Measurements from ENCODE around the gene GPHN.

GPHN gene

GRCh38 chr14:66603945-66604344, 96.0 kb downstream of the GPHN start:
- DNase-seq, result no peak

GRCh38 chr14:66606826-66607225, 98.9 kb downstream of the GPHN start:
- no peak for DNase-seq

GRCh38 chr14:66610154-66610563, 102.2 kb downstream of the GPHN start:
- no peak for DNase-seq

- DNase-seq, result no peak
These were observed 105.4 kb downstream of the GPHN start for GRCh38 chr14:66613344-66613743.

- DNase-seq, result no peak
These were observed 112.0 kb downstream of the GPHN start for GRCh38 chr14:66619952-66620351.

GRCh38 chr14:66623838-66624237, 115.9 kb downstream of the GPHN start:
- no peak for DNase-seq

GRCh38 chr14:66624336-66624937, 116.5 kb downstream of the GPHN start:
- DNase-seq, result peak; percentile 22

- DNase-seq, result no peak
These were observed 120.7 kb downstream of the GPHN start for GRCh38 chr14:66628636-66629035.

GRCh38 chr14:66629499-66629898, 121.6 kb downstream of the GPHN start:
- DNase-seq, result no peak

GRCh38 chr14:66634876-66635275, 126.9 kb downstream of the GPHN start:
- DNase-seq, result no peak

GRCh38 chr14:66635435-66635834, 127.5 kb downstream of the GPHN start:
- DNase-seq, result no peak

GRCh38 chr14:66636240-66636639, 128.3 kb downstream of the GPHN start:
- no peak for DNase-seq

- DNase-seq, result no peak
These were observed 130.7 kb downstream of the GPHN start for GRCh38 chr14:66638689-66639088.

- DNase-seq, result no peak
These were observed 134.1 kb downstream of the GPHN start for GRCh38 chr14:66641861-66642635.

GRCh38 chr14:66643344-66643743, 135.4 kb downstream of the GPHN start:
- DNase-seq, result no peak

- no peak for DNase-seq
These were observed 137.8 kb downstream of the GPHN start for GRCh38 chr14:66645716-66646115.

- no peak for DNase-seq
These were observed 141.6 kb downstream of the GPHN start for GRCh38 chr14:66649498-66649897.

GRCh38 chr14:66650491-66650911, 142.6 kb downstream of the GPHN start:
- DNase-seq, result no peak

GRCh38 chr14:66651536-66652220, 143.7 kb downstream of the GPHN start:
- DNase-seq, result no peak

GRCh38 chr14:66652525-66653106, 144.7 kb downstream of the GPHN start:
- no peak for DNase-seq

- no peak for DNase-seq
These were observed 149.8 kb downstream of the GPHN start for GRCh38 chr14:66657780-66658179.

GRCh38 chr14:66662374-66662773, 154.4 kb downstream of the GPHN start:
- DNase-seq, result no peak

- no peak for DNase-seq
These were observed 169.8 kb downstream of the GPHN start for GRCh38 chr14:66677780-66678179.

GRCh38 chr14:66680216-66680615, 172.3 kb downstream of the GPHN start:
- DNase-seq, result no peak
